ENCODE measurements around the gene PSPN. TPM values are rescaled to one million over a fixed set of nuclear protein-coding genes. Genes with fewer than 3 reads are reported as not detected.

PSPN gene
- polyA plus RNA-seq (2013) = 0.82 and 0.99 TPM in 2 replicates

DNA sequence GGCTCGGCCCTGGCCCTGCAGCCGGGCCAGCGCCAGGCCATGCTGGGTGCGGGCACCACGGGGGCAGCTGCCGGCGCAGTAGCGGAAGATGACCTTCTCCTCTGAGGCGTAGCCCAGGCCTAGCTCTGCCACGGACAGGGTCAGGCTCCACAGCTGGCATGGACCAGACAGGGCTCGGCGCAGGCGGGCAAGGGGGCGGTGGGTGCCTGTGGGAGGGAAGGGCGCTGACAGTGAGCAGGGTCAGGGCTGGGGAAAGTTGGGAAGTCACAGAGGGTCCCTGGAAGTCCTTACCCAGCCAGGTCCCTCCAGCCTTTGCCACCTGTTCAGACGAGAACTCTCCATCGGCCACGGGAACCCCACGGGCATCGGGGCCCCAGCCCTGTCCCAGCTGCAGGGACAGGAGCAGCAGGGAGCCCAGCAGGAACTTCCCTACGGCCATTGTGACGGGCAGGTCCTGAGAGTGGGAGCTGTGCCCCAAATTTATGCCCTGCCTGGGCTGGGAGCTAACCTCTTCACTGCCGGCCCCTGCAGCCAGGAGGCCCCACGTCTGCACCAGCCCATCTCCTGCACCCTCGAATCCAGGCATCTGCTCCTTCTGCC is at the start of gene PSPN:
PSPN (minus strand) TSS at position 523 of the 600 bp plus-strand sequence; CDS start at position 439, 84 bp downstream.
- Histone ChIP-seq H3K9ac (ENCODE audit: low read length) (no peak within 1 kb of the TSS), H3K79me2 (ENCODE audit: control insufficient read depth, insufficient read depth, low read length, poor library complexity) (peaks cover 2% of the 10 kb centered on the region)

GRCh38 chr19:6424939-6425731 is 49.4 kb upstream of the PSPN start:
- Histone ChIP-seq H4K12ac (ENCODE audit: low read depth, low read length) (peak overlapping the region; percentile 88), H2BK120ac (ENCODE audit: insufficient read depth, low read length, poor library complexity) (peak overlapping the region; percentile 17), H3K9me3 (ENCODE audit: insufficient read depth, low read depth, low read length) (peaks cover 10% of the 10 kb centered on the region), H2BK12ac (ENCODE audit: low read length) (no peak overlapping the region), H4K8ac (ENCODE audit: low read depth, low read length) (peak overlapping the region; percentile 94), H3K18ac (ENCODE audit: low read length) (peak overlapping the region; percentile 23), H3K79me2 (ENCODE audit: control insufficient read depth, insufficient read depth, low read length, poor library complexity) (peaks cover 35% of the 10 kb centered on the region), H3K4me2 (ENCODE audit: low read length) (peak overlapping the region; percentile 43), H3K36me3 (ENCODE audit: control insufficient read depth in 1 of 2, insufficient read depth in 2 of 2, low read length in 2 of 2) (peaks cover 24 to 27% of the 10 kb centered on the region in 2 experiments), H3K27me3 (ENCODE audit: insufficient read depth, low read length) (no peaks in the 10 kb centered on the region), H3K79me1 (ENCODE audit: low read length) (peaks cover 8% of the 10 kb centered on the region), H2BK5ac (ENCODE audit: low read depth, low read length, poor library complexity) (no peak overlapping the region), H2AK5ac (ENCODE audit: low read length) (no peak overlapping the region), H3K4ac (ENCODE audit: low read depth, low read length) (no peak overlapping the region), H2AFZ (ENCODE audit: insufficient read depth, low read length, poor library complexity) (peak overlapping the region; percentile 38), H3K14ac (ENCODE audit: low read length) (peak overlapping the region; percentile 40), H3K23ac (ENCODE audit: low read length) (no peak overlapping the region), H3K4me3 (ENCODE audit: low read depth, low read length) (no peak overlapping the region), H4K91ac (ENCODE audit: low read depth, low read length) (peak overlapping the region; percentile 49), H3K9ac (ENCODE audit: low read length) (no peak overlapping the region), H3K27ac (ENCODE audit: low read depth, low read length) (no peak overlapping the region), H3K4me1 (ENCODE audit: control insufficient read depth in 1 of 2, insufficient read depth in 2 of 2, low read length in 2 of 2) (peaks cover 6 to 10% of the 10 kb centered on the region in 2 experiments)
- no CpG with 5 or more reads among the region's 43 CpGs for WGBS (ENCODE audit: extremely low coverage, insufficient coverage, insufficient read length)
- DNase-seq = peak; percentile 100

More for the DNA sequence above, at the start of gene PSPN:
- no peak within 1 kb of the TSS for H3K4me3 ChIP-seq (ENCODE audit: low read depth, low read length)
- H2BK12ac ChIP-seq (ENCODE audit: low read length) = no peak within 1 kb of the TSS
- peaks cover 10% of the 10 kb centered on the region for H3K79me1 ChIP-seq (ENCODE audit: low read length)
- peaks cover 33 to 39% of the 10 kb centered on the region in 2 experiments for H3K36me3 ChIP-seq (ENCODE audit: control insufficient read depth in 1 of 2, insufficient read depth in 2 of 2, low read length in 2 of 2)
- H3K4me2 ChIP-seq (ENCODE audit: low read length) = no peak within 1 kb of the TSS
- H3K23ac ChIP-seq (ENCODE audit: low read length) = no peak within 1 kb of the TSS
- no peak within 1 kb of the TSS for H2BK120ac ChIP-seq (ENCODE audit: insufficient read depth, low read length, poor library complexity)
- no CpG with 5 or more reads among the region's 25 CpGs for WGBS (ENCODE audit: extremely low coverage, insufficient coverage, insufficient read length)
- no peak within 1 kb of the TSS for H2BK5ac ChIP-seq (ENCODE audit: low read depth, low read length, poor library complexity)
- no peak within 1 kb of the TSS for H4K12ac ChIP-seq (ENCODE audit: low read depth, low read length)
- H3K18ac ChIP-seq (ENCODE audit: low read length) = no peak within 1 kb of the TSS
- no peaks in the 10 kb centered on the region for H3K27me3 ChIP-seq (ENCODE audit: insufficient read depth, low read length)
- no peak within 1 kb of the TSS for H2AK5ac ChIP-seq (ENCODE audit: low read length)
- no peak within 1 kb of the TSS for H2AFZ ChIP-seq (ENCODE audit: insufficient read depth, low read length, poor library complexity)
- DNase-seq = no peak
- H4K91ac ChIP-seq (ENCODE audit: low read depth, low read length) = no peak within 1 kb of the TSS
- no peak within 1 kb of the TSS for H3K27ac ChIP-seq (ENCODE audit: low read depth, low read length)
- no peak within 1 kb of the TSS for H3K4ac ChIP-seq (ENCODE audit: low read depth, low read length)
- no peak within 1 kb of the TSS for H4K8ac ChIP-seq (ENCODE audit: low read depth, low read length)
- peaks cover 9 to 22% of the 10 kb centered on the region in 2 experiments for H3K4me1 ChIP-seq (ENCODE audit: control insufficient read depth in 1 of 2, insufficient read depth in 2 of 2, low read length in 2 of 2)
- peaks cover 6% of the 10 kb centered on the region for H3K9me3 ChIP-seq (ENCODE audit: insufficient read depth, low read depth, low read length)
- no peak within 1 kb of the TSS for H3K14ac ChIP-seq (ENCODE audit: low read length)

DNA sequence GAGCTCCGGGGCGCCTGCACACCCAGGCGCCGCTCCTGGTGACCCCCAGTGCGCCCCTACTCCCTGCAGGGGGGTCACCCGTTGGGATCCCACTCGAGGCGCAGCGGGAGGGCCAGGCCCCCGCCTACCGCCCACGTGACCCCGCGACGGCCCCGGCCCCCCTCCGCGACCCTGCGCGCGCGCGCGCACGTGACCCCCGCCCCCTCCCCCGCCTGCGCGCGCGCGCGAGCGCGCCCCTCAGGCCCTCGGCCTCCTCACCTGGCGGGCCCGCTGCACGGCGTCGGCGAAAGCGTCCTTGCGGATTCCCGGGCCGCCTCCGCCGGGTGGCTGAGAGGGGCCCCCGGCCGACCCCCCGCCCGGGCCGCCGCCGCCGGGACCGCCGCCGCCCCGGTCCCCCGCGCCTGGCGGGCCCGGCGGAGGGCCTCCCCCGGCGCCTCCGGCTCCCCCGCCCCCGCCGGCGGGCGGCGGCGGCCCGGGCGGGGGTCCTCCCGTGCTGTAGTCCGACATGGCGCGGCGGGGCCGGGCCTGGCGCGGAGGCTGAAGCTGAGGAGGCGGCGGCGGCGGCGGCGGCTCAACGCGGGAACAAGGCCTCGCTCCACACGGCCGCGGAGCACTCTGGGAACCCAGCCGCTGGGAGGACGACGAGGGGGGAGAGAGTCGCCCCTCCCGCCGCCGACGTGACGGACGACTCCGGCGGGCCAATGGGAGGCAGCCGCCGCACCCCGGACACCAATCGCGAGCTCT is 48.6 kb upstream of the PSPN start, which contains the start of gene KHSRP:
KHSRP (minus strand) TSS at position 617 of the 744 bp plus-strand sequence; CDS start at position 507, 110 bp downstream.
- H2BK5ac ChIP-seq (ENCODE audit: low read depth, low read length, poor library complexity) = peak within 1 kb of the TSS; percentile 80
- WGBS (ENCODE audit: extremely low coverage, insufficient coverage, insufficient read length) = no CpG with 5 or more reads among the region's 114 CpGs

More for the DNA sequence above, 48.6 kb upstream of the PSPN start, which contains the start of gene KHSRP:
- peak within 1 kb of the TSS; percentile 66 for H3K27ac ChIP-seq (ENCODE audit: low read depth, low read length)
- peak within 1 kb of the TSS; percentile 82 for H3K9ac ChIP-seq (ENCODE audit: low read length)
- peak within 1 kb of the TSS; percentile 80 for H2AK5ac ChIP-seq (ENCODE audit: low read length)
- H3K36me3 ChIP-seq (ENCODE audit: control insufficient read depth in 1 of 2, insufficient read depth in 2 of 2, low read length in 2 of 2) = peaks cover 31 to 34% of the 10 kb centered on the region in 2 experiments
- peak within 1 kb of the TSS; percentile 40 for H3K18ac ChIP-seq (ENCODE audit: low read length)
- peaks cover 6 to 10% of the 10 kb centered on the region in 2 experiments for H3K4me1 ChIP-seq (ENCODE audit: control insufficient read depth in 1 of 2, insufficient read depth in 2 of 2, low read length in 2 of 2)
- H3K79me1 ChIP-seq (ENCODE audit: low read length) = peaks cover 8% of the 10 kb centered on the region
- H3K9me3 ChIP-seq (ENCODE audit: insufficient read depth, low read depth, low read length) = peaks cover 10% of the 10 kb centered on the region
- H3K14ac ChIP-seq (ENCODE audit: low read length) = peak within 1 kb of the TSS; percentile 76
- no peak within 1 kb of the TSS for H3K23ac ChIP-seq (ENCODE audit: low read length)
- peak within 1 kb of the TSS; percentile 1 for H2BK12ac ChIP-seq (ENCODE audit: low read length)
- peak within 1 kb of the TSS; percentile 97 for H3K4ac ChIP-seq (ENCODE audit: low read depth, low read length)
- H3K27me3 ChIP-seq (ENCODE audit: insufficient read depth, low read length) = no peaks in the 10 kb centered on the region
- H2AFZ ChIP-seq (ENCODE audit: insufficient read depth, low read length, poor library complexity) = peak within 1 kb of the TSS; percentile 38
- peak within 1 kb of the TSS; percentile 94 for H4K8ac ChIP-seq (ENCODE audit: low read depth, low read length)
- no peak for DNase-seq
- H4K91ac ChIP-seq (ENCODE audit: low read depth, low read length) = peak within 1 kb of the TSS; percentile 83
- peak within 1 kb of the TSS; percentile 97 for H3K4me2 ChIP-seq (ENCODE audit: low read length)
- peaks cover 35% of the 10 kb centered on the region for H3K79me2 ChIP-seq (ENCODE audit: control insufficient read depth, insufficient read depth, low read length, poor library complexity)
- H2BK120ac ChIP-seq (ENCODE audit: insufficient read depth, low read length, poor library complexity) = peak within 1 kb of the TSS; percentile 53
- peak within 1 kb of the TSS; percentile 88 for H3K4me3 ChIP-seq (ENCODE audit: low read depth, low read length)
- H4K12ac ChIP-seq (ENCODE audit: low read depth, low read length) = peak within 1 kb of the TSS; percentile 88
